Ovary (tissue), 3 donors: ENCODE data around the gene PCNX1.

Source experiments
- CTCF ChIP-seq, 3 donors: fragments of 450-650 bp in 2 of 3; fragments of 200-600 bp in 1 of 3; IDR thresholded peaks; one replicate each; pipeline versions ENCODE4 v1.5.1 to v1.8.0; 2016 to 2022; ENCODE audit warnings: antibody characterized with exemption in 3 of 3, mild to moderate bottlenecking in 1 of 3
- EP300 ChIP-seq: sonication (generic); formaldehyde crosslinking; IDR thresholded peaks from one replicate; pipeline ENCODE4 v1.6.1; 2017; ENCODE audit warnings: antibody characterized with exemption
- POLR2A ChIP-seq: fragments of 450-650 bp; IDR thresholded peaks from one replicate; pipeline ENCODE4 v1.6.1; 2017; ENCODE audit warnings: antibody characterized with exemption, mild to moderate bottlenecking, moderate library complexity
- donor health status: DM: no; HTN: no; CAD: no.

- no peak for TF ChIP-seq CTCF (IDR thresholded peaks at IDR 0.05)
- TF ChIP-seq POLR2A, result no peak
- TF ChIP-seq EP300, result no peak
Observed at GRCh38 chr14:71006200-71006563, 98.9 kb downstream of the PCNX1 start.
